Karpas-422 (cell line): ENCODE results near the gene ARMC2. TPM values are rescaled to one million over a fixed set of nuclear protein-coding genes. Genes with fewer than 3 reads are reported as not detected.
A peak's percentile ranks its signal among the peaks of the same experiment; 100 is the strongest.

ENCODE experiments used
- DNase-seq: peaks from one replicate; pipeline ENCODE4 v3.0.0-alpha.2; 2015
- H2AFZ ChIP-seq: fragments of 200-600 bp; sonication (generic); 2 replicates; pipeline ENCODE4 v1.6.1; 2014; ENCODE audit warnings: antibody characterized with exemption, low read length, mixed read lengths
- H3K27ac ChIP-seq: fragments of 200-600 bp; sonication (generic); 2 replicates; pipeline ENCODE4 v1.5.1; 2014; ENCODE audit warnings: mild to moderate bottlenecking, low read length, moderate library complexity
- H3K27me3 ChIP-seq: fragments of 200-600 bp; sonication (generic); 2 replicates; pipeline ENCODE4 v1.6.1; 2014; ENCODE audit warnings: low read length, mixed read lengths
- H3K36me3 ChIP-seq: fragments of 200-600 bp; sonication (generic); 2 replicates; pipeline ENCODE4 v1.6.1; 2014; ENCODE audit warnings: low read length, mixed read lengths; ENCODE audit not compliant: insufficient read depth
- H3K4me1 ChIP-seq: fragments of 200-600 bp; sonication (generic); 2 replicates; pipeline ENCODE4 v1.6.1; 2014; ENCODE audit warnings: mild to moderate bottlenecking, low read length, mixed read lengths
- H3K4me2 ChIP-seq: fragments of 200-600 bp; sonication (generic); 2 replicates; pipeline ENCODE4 v1.6.1; 2014; ENCODE audit warnings: low read length, low read depth, mild to moderate bottlenecking; ENCODE audit not compliant: poor library complexity, severe bottlenecking
- H3K4me3 ChIP-seq: fragments of 200-600 bp; sonication (generic); 2 replicates; pipeline ENCODE4 v1.5.1; 2014; ENCODE audit warnings: mild to moderate bottlenecking, antibody characterized with exemption, low read length, mixed read lengths
- H3K79me2 ChIP-seq: fragments of 200-600 bp; sonication (generic); 2 replicates; pipeline ENCODE4 v1.6.1; 2014; ENCODE audit warnings: mild to moderate bottlenecking, low read length, mixed read lengths
- H3K9ac ChIP-seq: fragments of 200-600 bp; sonication (generic); 2 replicates; pipeline ENCODE4 v1.6.0; 2014; ENCODE audit warnings: low read length
- H3K9me2 ChIP-seq: fragments of 200-600 bp; sonication (generic), shearing (Covaris generic); replicated peaks from 2 replicates; pipeline ENCODE4 v1.6.0; 2014; ENCODE audit warnings: mild to moderate bottlenecking, low read length, moderate library complexity; ENCODE audit not compliant: insufficient read depth
- H3K9me3 ChIP-seq: fragments of 300-700, 200-600 bp; sonication (generic); 2 replicates; pipeline ENCODE4 v1.6.1; 2014; ENCODE audit warnings: low read length, mixed read lengths
- H4K20me1 ChIP-seq: fragments of 200-600 bp; sonication (generic); 2 replicates; pipeline ENCODE4 v1.6.1; 2014; ENCODE audit warnings: mild to moderate bottlenecking, antibody characterized with exemption, low read length, low read depth; ENCODE audit not compliant: insufficient read depth
- total RNA-seq: library from RNA; depleted of rRNA; stranded (reverse); fragments of >200 nt; shearing (Covaris generic); gene quantifications from 2 replicates; pipeline ENCODE4 v1.2.3, GENCODE V29; 2014; ENCODE audit warnings: low replicate concordance

ARMC2 gene
- total RNA-seq, 1 experiment from 2014 or later = 1.0 TPM

- no peaks in the 10 kb centered on the region for H3K79me2 ChIP-seq
- peak overlapping the region; percentile 87 for H3K4me2 ChIP-seq
- H3K9me2 ChIP-seq = no peaks in the 10 kb centered on the region
- H3K9ac ChIP-seq = peak overlapping the region; percentile 73
- no peaks in the 10 kb centered on the region for H3K9me3 ChIP-seq
- DNase-seq = peak; percentile 91
- H3K27me3 ChIP-seq = no peaks in the 10 kb centered on the region
- peak overlapping the region; percentile 85 for H3K4me3 ChIP-seq
- peak overlapping the region; percentile 97 for H2AFZ ChIP-seq
- H3K36me3 ChIP-seq = no peaks in the 10 kb centered on the region
- no peaks in the 10 kb centered on the region; the same call in 1 of the 2 replicates for H4K20me1 ChIP-seq
- H3K27ac ChIP-seq = no peak overlapping the region
- H3K4me1 ChIP-seq = peaks cover 16% of the 10 kb centered on the region
These were observed 161.2 kb downstream of the ARMC2 start for GRCh38 chr6:109009236-109009961.

DNA sequence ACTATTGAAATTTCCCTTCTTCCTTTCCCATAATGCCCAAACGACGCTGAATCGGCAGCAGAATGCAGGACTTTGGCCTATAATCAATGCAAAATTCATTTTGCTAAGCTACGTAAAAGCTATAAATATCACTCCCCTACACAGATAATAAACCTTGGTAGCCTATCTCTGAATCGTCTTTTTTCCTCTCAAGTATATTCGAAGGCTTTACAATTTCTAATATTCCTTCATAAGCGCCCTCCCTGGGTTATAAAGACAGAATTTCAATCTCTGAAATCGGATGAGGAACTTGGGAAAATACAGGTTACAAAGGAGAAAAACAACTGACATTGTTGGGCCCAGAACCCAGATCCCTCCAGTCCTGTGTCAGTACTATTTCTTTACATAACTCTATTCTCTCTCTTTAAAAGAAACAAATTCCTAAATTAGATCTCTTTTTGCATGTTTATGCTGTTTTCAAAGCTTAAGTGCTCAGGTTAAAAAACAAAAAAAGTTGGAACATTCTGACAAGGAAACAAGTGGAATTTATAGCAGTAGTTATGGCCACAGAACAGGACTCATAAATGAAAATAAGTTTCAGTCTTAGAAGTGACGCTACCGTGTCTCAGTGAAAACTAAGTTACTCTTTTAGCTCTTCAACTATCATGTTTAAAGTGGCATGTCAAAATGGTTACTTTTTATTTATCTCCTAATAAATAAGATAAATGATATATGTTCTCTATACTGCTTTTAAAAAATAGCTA, 161.9 kb downstream of the ARMC2 start:
- Histone ChIP-seq H3K4me2 (peak overlapping the region; percentile 87), H3K9ac (peak overlapping the region; percentile 69), H3K4me1 (peaks cover 16% of the 10 kb centered on the region), H3K9me3 (no peaks in the 10 kb centered on the region), H3K4me3 (peak overlapping the region; percentile 85), H4K20me1 (no peaks in the 10 kb centered on the region; the same call in 1 of the 2 replicates), H3K36me3 (no peaks in the 10 kb centered on the region), H3K79me2 (no peaks in the 10 kb centered on the region), H3K27me3 (no peaks in the 10 kb centered on the region), H3K9me2 (no peaks in the 10 kb centered on the region), H3K27ac (no peak overlapping the region), H2AFZ (peak overlapping the region; percentile 97)
- DNase-seq = no peak

DNA sequence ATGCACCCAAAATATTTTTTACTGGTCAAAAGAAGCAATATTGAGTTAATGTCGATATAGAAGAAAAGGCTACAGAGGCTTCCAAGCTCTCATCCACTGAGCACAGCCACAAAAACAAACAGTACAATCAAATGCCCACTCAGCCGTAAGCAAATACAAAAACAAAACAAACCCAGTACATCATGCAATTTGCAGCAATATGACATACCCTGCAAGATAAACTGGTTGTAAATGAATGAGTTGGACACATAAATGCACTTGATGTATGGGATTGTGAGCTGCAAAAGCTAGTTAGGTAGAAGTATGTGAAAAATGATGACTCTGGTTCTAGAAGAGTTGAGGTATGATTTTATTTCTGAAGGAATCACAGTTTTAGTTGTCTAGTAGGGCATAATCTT, 162.5 kb downstream of the ARMC2 start:
- no peaks in the 10 kb centered on the region for H3K36me3 ChIP-seq
- H3K27me3 ChIP-seq = no peaks in the 10 kb centered on the region
- no peak overlapping the region for H3K4me2 ChIP-seq
- H3K4me1 ChIP-seq = peaks cover 16% of the 10 kb centered on the region
- no peak overlapping the region for H3K27ac ChIP-seq
- H3K9me3 ChIP-seq = no peaks in the 10 kb centered on the region
- no peaks in the 10 kb centered on the region; the same call in 1 of the 2 replicates for H4K20me1 ChIP-seq
- DNase-seq = no peak
- no peaks in the 10 kb centered on the region for H3K79me2 ChIP-seq
- H3K9me2 ChIP-seq = no peaks in the 10 kb centered on the region
- H3K9ac ChIP-seq = no peak overlapping the region
- H2AFZ ChIP-seq = no peak overlapping the region
- H3K4me3 ChIP-seq = no peak overlapping the region

GRCh38 chr6:109013656-109014305, 165.6 kb downstream of the ARMC2 start:
- Histone ChIP-seq H4K20me1 (no peaks in the 10 kb centered on the region), H3K27me3 (no peaks in the 10 kb centered on the region), H3K79me2 (no peaks in the 10 kb centered on the region), H3K4me1 (peaks cover 12% of the 10 kb centered on the region), H3K9ac (no peak overlapping the region), H3K9me3 (no peaks in the 10 kb centered on the region), H3K27ac (no peak overlapping the region), H3K4me2 (no peak overlapping the region), H3K9me2 (no peaks in the 10 kb centered on the region), H3K36me3 (no peaks in the 10 kb centered on the region), H3K4me3 (no peak overlapping the region), H2AFZ (no peak overlapping the region)
- DNase-seq = no peak

DNA sequence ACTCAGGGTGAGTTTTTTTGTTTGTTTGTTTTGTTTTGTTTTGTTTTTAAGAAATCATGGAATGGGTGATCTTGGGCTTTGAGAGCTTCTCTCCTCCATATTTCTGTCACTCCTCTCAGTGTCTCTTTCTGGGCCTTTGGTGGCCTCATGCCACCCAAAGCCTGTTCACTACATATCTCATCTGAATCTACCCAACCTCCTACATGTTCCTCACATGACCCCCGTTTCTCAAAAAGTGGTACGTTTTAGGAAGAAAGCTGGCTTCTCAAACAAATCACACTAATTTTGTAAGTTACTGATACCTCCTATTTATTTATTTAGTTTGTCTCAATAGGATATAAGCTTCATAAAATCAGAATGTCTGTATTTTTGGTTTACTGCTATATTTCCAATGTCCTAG, 166.4 kb downstream of the ARMC2 start:
- Histone ChIP-seq H3K9me3 (no peaks in the 10 kb centered on the region), H3K27ac (no peak overlapping the region), H4K20me1 (no peaks in the 10 kb centered on the region), H3K36me3 (no peaks in the 10 kb centered on the region), H3K27me3 (no peaks in the 10 kb centered on the region), H3K9me2 (no peaks in the 10 kb centered on the region), H2AFZ (no peak overlapping the region), H3K9ac (no peak overlapping the region), H3K4me2 (no peak overlapping the region), H3K79me2 (no peaks in the 10 kb centered on the region), H3K4me3 (no peak overlapping the region), H3K4me1 (peaks cover 7% of the 10 kb centered on the region)
- DNase-seq = no peak

DNA sequence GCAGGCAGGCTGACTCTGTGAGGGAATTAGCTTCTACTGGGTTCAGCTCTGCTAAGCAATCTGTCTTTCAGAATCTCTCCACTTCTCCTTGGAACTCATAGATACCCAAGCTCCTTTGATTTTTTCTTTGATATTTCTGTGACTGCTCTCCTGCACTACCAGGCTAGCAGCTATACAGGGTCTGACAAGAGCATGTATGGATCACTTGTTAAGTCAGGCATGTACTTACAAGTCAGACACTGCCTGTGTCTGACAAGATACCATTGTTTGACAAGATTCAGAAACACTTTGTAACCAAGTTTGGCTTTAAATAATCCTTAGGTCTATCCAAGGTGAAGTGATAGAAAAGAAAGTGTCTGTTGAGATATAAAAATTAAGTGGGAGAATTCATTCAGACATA, 167.0 kb downstream of the ARMC2 start:
- Histone ChIP-seq H3K27ac (no peak overlapping the region), H3K36me3 (no peaks in the 10 kb centered on the region)

GRCh38 chr6:109019911-109020310, 171.7 kb downstream of the ARMC2 start:
- no peaks in the 10 kb centered on the region for H3K27me3 ChIP-seq
- H4K20me1 ChIP-seq = no peaks in the 10 kb centered on the region
- H3K4me2 ChIP-seq = no peak overlapping the region
- no peaks in the 10 kb centered on the region for H3K79me2 ChIP-seq
- H3K9me2 ChIP-seq = no peaks in the 10 kb centered on the region
- H3K4me1 ChIP-seq = no peaks in the 10 kb centered on the region
- no peaks in the 10 kb centered on the region for H3K9me3 ChIP-seq
- no peak overlapping the region for H3K27ac ChIP-seq
- H3K9ac ChIP-seq = no peak overlapping the region
- H3K36me3 ChIP-seq = no peaks in the 10 kb centered on the region
- DNase-seq = no peak
- H3K4me3 ChIP-seq = no peak overlapping the region
- no peak overlapping the region for H2AFZ ChIP-seq

More for the DNA sequence above, 167.0 kb downstream of the ARMC2 start:
- Histone ChIP-seq H3K4me2 (no peak overlapping the region), H3K9ac (no peak overlapping the region), H3K9me3 (no peaks in the 10 kb centered on the region), H3K79me2 (no peaks in the 10 kb centered on the region), H3K9me2 (no peaks in the 10 kb centered on the region), H3K27me3 (no peaks in the 10 kb centered on the region), H4K20me1 (no peaks in the 10 kb centered on the region), H3K4me3 (no peak overlapping the region), H2AFZ (no peak overlapping the region), H3K4me1 (peaks cover 2% of the 10 kb centered on the region)
- no peak for DNase-seq

DNA sequence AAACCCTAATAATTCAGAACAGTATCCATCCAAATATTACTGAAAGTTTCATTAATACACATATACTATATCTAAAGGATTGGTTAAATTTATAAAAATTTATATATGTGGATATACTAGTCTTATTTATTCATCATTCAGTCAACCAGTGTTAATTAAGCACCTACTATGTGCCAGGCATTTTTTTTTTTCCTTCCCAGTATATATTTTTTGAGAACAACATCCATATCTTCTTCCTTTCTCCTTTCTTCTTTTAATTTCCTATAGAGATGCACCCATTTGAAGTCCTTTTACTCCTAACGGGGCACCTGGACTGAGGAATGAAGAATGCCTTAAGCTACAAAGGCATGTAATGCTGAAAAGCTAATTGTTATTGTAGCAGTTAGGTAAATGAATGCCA, 173.6 kb downstream of the ARMC2 start:
- Histone ChIP-seq H3K9me3 (no peaks in the 10 kb centered on the region), H3K9me2 (no peaks in the 10 kb centered on the region), H4K20me1 (no peaks in the 10 kb centered on the region), H3K4me3 (no peak overlapping the region), H3K9ac (no peak overlapping the region), H2AFZ (no peak overlapping the region), H3K36me3 (no peaks in the 10 kb centered on the region), H3K4me2 (no peak overlapping the region), H3K27ac (no peak overlapping the region), H3K4me1 (no peaks in the 10 kb centered on the region), H3K79me2 (no peaks in the 10 kb centered on the region), H3K27me3 (no peaks in the 10 kb centered on the region)
- no peak for DNase-seq
